IPS-15b (cell line): ENCODE data around the gene ANO10.
"Not testable (repeated sequence)": the region's sequence is repeated elsewhere in the genome, so short reads cannot be mapped to it uniquely, and the experiment has no call there.

ENCODE experiments used
- H3K27me3 ChIP-seq: one replicate; pipeline ENCODE4 v1.6.1; 2013; ENCODE audit warnings: low read length; ENCODE audit not compliant: control insufficient read depth, insufficient read depth
- H3K36me3 ChIP-seq: one replicate; pipeline ENCODE4 v1.6.1; 2013; ENCODE audit warnings: low read length; ENCODE audit not compliant: control insufficient read depth, insufficient read depth
- H3K4me1 ChIP-seq: one replicate; pipeline ENCODE4 v1.6.1; 2013; ENCODE audit warnings: mild to moderate bottlenecking, low read length; ENCODE audit not compliant: control insufficient read depth, insufficient read depth
- H3K4me3 ChIP-seq: one replicate; pipeline ENCODE4 v1.5.1; 2013; ENCODE audit warnings: low read depth, low read length
- H3K9ac ChIP-seq: one replicate; pipeline ENCODE4 v1.6.1; 2013; ENCODE audit warnings: low read depth, mild to moderate bottlenecking, low read length
- H3K9me3 ChIP-seq: one replicate; pipeline ENCODE4 v1.6.1; 2013; ENCODE audit warnings: mild to moderate bottlenecking, low read length; ENCODE audit not compliant: control insufficient read depth, insufficient read depth

The ANO10 gene

GRCh38 chr3:43596178-43596577 lies 25.6 kb downstream of the ANO10 start:
- H3K4me3 ChIP-seq, H3K36me3 ChIP-seq, H3K9ac ChIP-seq, H3K27me3 ChIP-seq, H3K9me3 ChIP-seq, H3K4me1 ChIP-seq: not testable (repeated sequence)

GRCh38 chr3:43595280-43595679 lies 26.5 kb downstream of the ANO10 start:
- not testable (repeated sequence) for H3K27me3 ChIP-seq, H3K4me3 ChIP-seq, H3K9ac ChIP-seq, H3K9me3 ChIP-seq, H3K4me1 ChIP-seq
- H3K36me3 ChIP-seq = peaks cover 16% of the 10 kb centered on the region

GRCh38 chr3:43593588-43593987 lies 28.2 kb downstream of the ANO10 start:
- not testable (repeated sequence) for H3K27me3 ChIP-seq, H3K9me3 ChIP-seq, H3K4me3 ChIP-seq, H3K9ac ChIP-seq, H3K4me1 ChIP-seq
- H3K36me3 ChIP-seq = peaks cover 16% of the 10 kb centered on the region

GRCh38 chr3:43591866-43592265 lies 29.9 kb downstream of the ANO10 start:
- not testable (repeated sequence) for H3K4me1 ChIP-seq, H3K27me3 ChIP-seq, H3K9ac ChIP-seq, H3K9me3 ChIP-seq, H3K4me3 ChIP-seq
- peaks cover 16% of the 10 kb centered on the region for H3K36me3 ChIP-seq

GRCh38 chr3:43587303-43587702 lies 34.5 kb downstream of the ANO10 start:
- Histone ChIP-seq H3K4me3 (no peak overlapping the region), H3K4me1 (peaks cover 7% of the 10 kb centered on the region), H3K27me3 (no peaks in the 10 kb centered on the region), H3K9me3 (peaks cover 4% of the 10 kb centered on the region), H3K36me3 (peaks cover 13% of the 10 kb centered on the region), H3K9ac (no peak overlapping the region)

- Histone ChIP-seq H3K4me3 (no peak overlapping the region), H3K9ac (no peak overlapping the region), H3K9me3 (no peaks in the 10 kb centered on the region), H3K36me3 (no peaks in the 10 kb centered on the region), H3K4me1 (peaks cover 7% of the 10 kb centered on the region), H3K27me3 (no peaks in the 10 kb centered on the region)
These were observed 37.6 kb downstream of the ANO10 start for GRCh38 chr3:43584043-43584826.

GRCh38 chr3:43583481-43583880 lies 38.3 kb downstream of the ANO10 start:
- Histone ChIP-seq H3K4me3 (no peak overlapping the region), H3K9ac (no peak overlapping the region), H3K4me1 (peaks cover 7% of the 10 kb centered on the region), H3K9me3 (no peaks in the 10 kb centered on the region), H3K36me3 (no peaks in the 10 kb centered on the region), H3K27me3 (no peaks in the 10 kb centered on the region)

- Histone ChIP-seq H3K4me3 (no peak overlapping the region), H3K27me3 (no peaks in the 10 kb centered on the region), H3K9me3 (no peaks in the 10 kb centered on the region), H3K4me1 (peaks cover 7% of the 10 kb centered on the region), H3K36me3 (no peaks in the 10 kb centered on the region), H3K9ac (no peak overlapping the region)
These were observed 38.9 kb downstream of the ANO10 start for GRCh38 chr3:43582866-43583265.

GRCh38 chr3:43581343-43581742 lies 40.5 kb downstream of the ANO10 start:
- H3K4me1 ChIP-seq = peaks cover 7% of the 10 kb centered on the region
- no peaks in the 10 kb centered on the region for H3K27me3 ChIP-seq
- H3K9ac ChIP-seq = no peak overlapping the region
- H3K9me3 ChIP-seq = no peaks in the 10 kb centered on the region
- no peaks in the 10 kb centered on the region for H3K36me3 ChIP-seq
- no peak overlapping the region for H3K4me3 ChIP-seq

- Histone ChIP-seq H3K36me3 (no peaks in the 10 kb centered on the region), H3K9ac (no peak overlapping the region), H3K27me3 (no peaks in the 10 kb centered on the region), H3K4me3 (no peak overlapping the region), H3K4me1 (no peaks in the 10 kb centered on the region), H3K9me3 (no peaks in the 10 kb centered on the region)
These were observed 41.6 kb downstream of the ANO10 start for GRCh38 chr3:43580181-43580580.

- no peaks in the 10 kb centered on the region for H3K27me3 ChIP-seq
These were observed 48.2 kb downstream of the ANO10 start for GRCh38 chr3:43573576-43573975.

GRCh38 chr3:43565661-43566341 lies 56.0 kb downstream of the ANO10 start:
- not testable (repeated sequence) for H3K4me1 ChIP-seq, H3K27me3 ChIP-seq, H3K9me3 ChIP-seq, H3K36me3 ChIP-seq, H3K9ac ChIP-seq
- peak overlapping the region; percentile 32 for H3K4me3 ChIP-seq

More at GRCh38 chr3:43573576-43573975, 48.2 kb downstream of the ANO10 start:
- Histone ChIP-seq H3K4me1 (no peaks in the 10 kb centered on the region), H3K9me3 (no peaks in the 10 kb centered on the region), H3K4me3 (no peak overlapping the region), H3K36me3 (peaks cover 2% of the 10 kb centered on the region), H3K9ac (no peak overlapping the region)
